ACHN (cell line): ENCODE data around the gene RHOT2.
A peak's percentile ranks its signal among the peaks of the same experiment; 100 is the strongest.

Experiments
- DNase-seq: peaks from one replicate; pipeline ENCODE4 v3.0.0-alpha.2; 2015
- in situ Hi-C: cut with HindIII; loops from 2 replicates; pipeline ENCODE4 v1.10.0; 2017; ENCODE audit warnings: low sequenced_read_pairs, low pct_ligation_motif_present, low pct_unique_long_range_greater_than_20kb

Gene RHOT2

GRCh38 chr16:630815-631405 is 37.0 kb upstream of the RHOT2 start, which contains the start of gene WFIKKN1:
Gene WFIKKN1 (plus strand): TSS chr16:630985. CDS start chr16:631254, 269 bp downstream.
- no peak for DNase-seq
- in situ Hi-C loops: no loop called here

GRCh38 chr16:631808-632358 is 36.0 kb upstream of the RHOT2 start:
- DNase-seq: no peak
- in situ Hi-C loops: no loop called here

GRCh38 chr16:632486-633335 is 35.2 kb upstream of the RHOT2 start:
- in situ Hi-C loops: no loop called here
- no peak for DNase-seq

GRCh38 chr16:633336-634050 is 34.4 kb upstream of the RHOT2 start:
- in situ Hi-C loops: no loop called here
- DNase-seq: no peak

GRCh38 chr16:634051-634670 is 33.8 kb upstream of the RHOT2 start:
- in situ Hi-C loops: no loop called here
- no peak for DNase-seq

- no peak for DNase-seq
- in situ Hi-C loops: no loop called here
These were observed 32.9 kb upstream of the RHOT2 start for GRCh38 chr16:634996-635395.

- in situ Hi-C loops: no loop called here
- no peak for DNase-seq
These were observed 32.2 kb upstream of the RHOT2 start for GRCh38 chr16:635573-636205.

- DNase-seq: peak; percentile 95
- in situ Hi-C loops: no loop called here
These were observed 31.5 kb upstream of the RHOT2 start, which contains the start of gene METTL26 for GRCh38 chr16:636206-637080. Gene METTL26 (minus strand): TSS chr16:636305. CDS start chr16:636290, 15 bp downstream.

GRCh38 chr16:637081-638018 is 30.6 kb upstream of the RHOT2 start:
- peak; percentile 85 for DNase-seq
- in situ Hi-C loops: no loop called here

GRCh38 chr16:638034-638543 is 29.8 kb upstream of the RHOT2 start:
- no peak for DNase-seq
- in situ Hi-C loops: no loop called here

- no peak for DNase-seq
- in situ Hi-C loops: no loop called here
These were observed 29.1 kb upstream of the RHOT2 start for GRCh38 chr16:638836-639235.

GRCh38 chr16:640614-641013 is 27.3 kb upstream of the RHOT2 start:
- no peak for DNase-seq
- in situ Hi-C loops: no loop called here

- peak; percentile 93 for DNase-seq
These were observed 26.4 kb upstream of the RHOT2 start, which contains the start of gene MCRIP2 for GRCh38 chr16:641326-642188. Gene MCRIP2 (plus strand): TSS chr16:641828. CDS start chr16:641992, 164 bp downstream.

GRCh38 chr16:642189-643049 is 25.5 kb upstream of the RHOT2 start:
- DNase-seq: peak; percentile 49
- in situ Hi-C loops: no loop called here

More at GRCh38 chr16:641326-642188, 26.4 kb upstream of the RHOT2 start, which contains the start of gene MCRIP2:
- in situ Hi-C loops: no loop called here
